T-helper 9 cell (primary cell): ENCODE data around the gene PPP6R2.
A peak's percentile ranks its signal among the peaks of the same experiment; 100 is the strongest.

ENCODE experiments used
- DNase-seq: peaks from one replicate; pipeline ENCODE4 v3.0.0-alpha.2; 2020

Gene PPP6R2

DNA sequence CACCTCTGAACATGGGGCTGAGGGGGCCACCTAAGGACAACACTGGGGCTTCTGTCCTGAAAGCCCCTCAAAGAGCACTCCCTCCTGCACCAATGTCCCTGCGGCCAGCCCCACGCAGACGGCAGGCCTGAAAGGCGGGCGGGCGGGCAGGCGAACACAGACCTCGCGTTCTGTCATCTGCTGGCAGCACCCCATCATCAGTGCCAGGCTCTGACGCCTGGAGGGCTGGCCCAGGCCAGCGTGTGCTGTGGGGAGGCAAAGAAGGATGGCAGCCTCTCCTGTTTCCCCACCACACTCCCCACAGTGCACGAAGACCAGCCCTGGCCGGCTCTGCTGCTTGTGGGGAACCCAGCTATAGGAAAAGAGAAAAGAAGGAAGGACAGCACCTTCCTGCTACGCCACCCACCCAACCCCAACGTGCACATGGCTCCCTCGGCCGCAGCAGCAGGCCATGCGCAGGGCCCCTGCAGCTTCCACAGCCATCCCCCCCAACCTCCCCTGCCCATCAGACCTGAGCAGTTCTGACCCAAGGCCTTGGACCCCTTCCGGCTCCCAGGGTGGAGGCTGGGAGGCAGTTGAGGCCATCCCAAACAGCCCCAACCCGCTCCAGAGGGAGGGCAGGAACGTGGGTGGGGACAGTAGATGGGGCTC lies 128.2 kb downstream of the PPP6R2 start:
- DNase-seq = no peak

DNA sequence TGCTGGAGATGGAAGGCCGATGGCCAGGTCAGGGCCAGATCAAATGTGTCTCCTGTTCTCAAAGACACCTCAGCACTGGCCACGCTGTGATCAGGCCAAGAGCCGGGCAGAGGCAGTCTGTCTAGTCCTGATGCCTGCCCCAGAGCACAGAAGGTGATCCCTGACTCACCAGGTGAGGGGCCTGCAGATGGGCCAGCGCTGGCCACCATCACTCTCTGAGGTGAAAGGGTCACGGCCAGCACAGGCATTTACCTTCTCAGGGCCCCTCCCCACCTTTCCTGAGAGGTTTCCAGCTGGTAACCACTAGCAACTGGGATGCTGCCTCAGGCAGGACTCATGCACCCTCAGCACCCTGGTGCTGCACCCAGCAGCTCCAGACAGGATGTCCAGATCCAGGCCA lies 128.8 kb downstream of the PPP6R2 start:
- DNase-seq = no peak

DNA sequence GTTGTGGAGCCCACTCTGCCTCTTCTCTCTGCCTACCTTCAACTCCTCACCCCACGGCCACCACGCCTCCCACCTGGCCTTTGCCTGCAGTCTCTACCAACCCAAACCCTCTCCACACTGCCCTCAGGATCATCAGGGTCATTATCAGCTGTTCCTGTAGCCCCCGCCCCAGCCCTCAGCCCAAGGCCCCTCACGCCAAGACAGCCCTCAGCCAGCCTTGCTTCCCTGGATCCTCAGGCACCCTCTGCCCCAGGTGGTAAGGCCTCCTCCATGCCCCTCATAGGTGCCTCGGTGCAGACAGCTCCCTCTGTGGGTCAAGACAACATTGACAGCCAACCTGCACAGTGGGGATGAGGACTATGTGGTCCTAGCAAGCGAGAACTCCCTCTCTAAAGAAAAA lies 130.0 kb downstream of the PPP6R2 start:
- DNase-seq = peak; percentile 32

DNA sequence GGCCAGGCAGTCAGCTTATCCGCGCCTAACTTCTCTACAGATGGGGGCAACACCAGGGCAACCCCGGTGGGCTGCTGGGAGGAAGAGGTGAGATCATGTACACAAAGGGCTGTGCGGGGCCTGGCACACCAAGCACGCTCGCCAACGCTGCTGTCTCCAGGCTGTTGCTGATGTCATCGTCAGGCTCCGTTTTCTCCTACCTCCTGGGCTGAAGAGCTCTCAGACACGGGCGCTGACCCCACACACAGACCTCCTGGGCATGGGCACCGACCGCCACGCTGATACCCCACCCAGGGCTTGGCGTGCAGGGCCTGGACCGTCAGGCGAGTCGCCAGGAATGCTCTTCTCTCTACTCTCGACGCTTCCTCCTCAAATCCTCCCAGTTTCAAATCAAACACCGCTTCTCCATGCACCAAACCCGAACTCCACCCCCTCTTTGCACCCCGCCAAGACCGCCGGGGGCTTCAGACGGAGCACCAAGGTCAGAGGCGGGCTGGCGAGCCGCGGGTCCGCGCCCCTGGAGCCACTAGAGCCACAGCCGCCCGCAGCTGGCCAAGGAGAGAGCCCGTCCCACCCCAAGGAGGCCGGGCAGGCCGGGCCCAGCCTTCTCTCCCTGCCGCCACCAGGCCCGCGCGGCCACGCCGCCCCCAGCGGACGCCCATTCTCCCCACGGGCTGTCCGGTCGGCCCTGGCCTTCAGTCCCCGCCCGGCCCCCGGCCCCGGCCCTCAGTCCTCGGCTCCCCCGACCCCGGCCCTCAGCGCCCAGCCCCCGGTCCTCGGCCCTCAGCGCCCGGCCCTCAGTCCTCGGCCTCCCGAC lies 130.9 kb downstream of the PPP6R2 start:
- DNase-seq = no peak

GRCh38 chr22:50474710-50475651 lies 131.9 kb downstream of the PPP6R2 start, which contains the start of gene SBF1:
Gene SBF1 (minus strand): TSS chr22:50475035. CDS start chr22:50474840, 195 bp downstream.
- peak; percentile 82 for DNase-seq

DNA sequence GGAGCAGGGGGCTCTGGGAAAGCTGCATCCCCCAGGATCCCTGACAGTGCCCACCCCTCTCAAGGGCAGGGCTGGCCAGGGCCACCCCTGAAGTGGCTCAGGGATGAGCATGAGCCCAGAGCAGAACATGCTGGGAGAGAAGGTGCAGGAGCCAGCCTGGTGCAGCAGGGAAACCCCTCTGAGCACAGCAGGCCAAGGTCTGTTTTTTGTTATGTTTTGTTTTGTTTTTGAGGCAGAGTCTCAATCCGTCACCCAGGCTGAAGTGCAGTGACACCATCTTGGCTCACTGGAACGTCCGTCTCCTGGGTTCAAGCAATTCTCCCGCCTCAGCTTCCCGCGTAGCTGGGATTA lies 132.5 kb downstream of the PPP6R2 start:
- DNase-seq = no peak

DNA sequence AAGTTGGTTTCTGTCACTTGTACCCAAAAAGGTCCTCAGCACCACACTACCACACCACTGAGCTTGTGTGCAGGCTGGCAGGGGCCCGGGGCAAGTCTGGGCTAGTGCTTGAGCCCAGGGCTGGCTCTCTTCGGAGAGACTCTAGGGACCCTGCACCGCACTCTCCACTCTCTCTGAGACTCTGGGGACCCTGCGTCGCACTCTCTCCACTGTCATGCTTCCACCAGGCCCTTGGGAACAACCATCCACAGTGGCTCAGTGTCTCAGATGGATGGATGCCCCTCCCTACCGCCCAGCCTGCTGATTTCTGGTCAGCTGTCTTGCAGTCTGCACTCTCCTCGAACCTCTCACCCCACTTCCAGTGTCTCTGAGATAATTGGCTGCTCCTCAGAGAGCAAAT lies 133.7 kb downstream of the PPP6R2 start:
- no peak for DNase-seq

DNA sequence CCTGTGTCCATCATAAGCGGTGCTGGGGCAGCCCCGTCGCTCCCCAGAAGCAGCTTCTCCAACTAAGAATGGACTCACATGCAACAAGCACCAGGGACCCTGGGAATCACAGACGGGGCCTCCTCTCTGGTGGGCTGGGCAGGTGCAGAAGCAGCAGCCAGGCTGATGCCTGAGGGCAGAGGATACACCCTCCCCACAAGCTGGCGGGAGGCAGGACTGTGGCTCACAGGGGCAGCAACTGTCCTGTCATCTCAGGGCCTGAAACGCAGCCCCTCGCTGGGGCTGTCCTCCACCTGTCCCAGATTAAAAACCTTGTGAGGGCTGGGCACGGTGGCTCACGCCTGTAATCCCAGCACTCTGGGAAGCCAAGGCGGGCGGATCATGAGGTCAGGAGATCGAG lies 134.8 kb downstream of the PPP6R2 start:
- no peak for DNase-seq

DNA sequence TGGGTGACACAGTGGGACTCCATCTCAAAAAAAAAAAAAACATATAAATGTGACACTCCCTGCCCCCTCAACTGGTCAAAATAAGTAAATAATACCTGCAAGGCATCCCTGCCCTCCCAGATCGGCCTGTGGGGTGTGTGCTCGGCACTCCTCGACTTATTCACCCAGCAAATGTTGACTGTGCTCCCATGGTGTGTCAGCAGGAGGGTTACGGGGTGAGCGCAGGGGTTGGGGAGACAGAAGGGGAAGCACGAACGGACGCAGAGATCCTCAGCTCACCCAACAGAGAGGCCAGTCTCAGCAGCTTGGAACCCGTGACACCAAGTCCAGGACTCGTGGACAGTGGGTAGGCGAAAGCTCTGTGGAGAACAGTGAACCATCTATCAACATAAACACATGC lies 136.6 kb downstream of the PPP6R2 start:
- DNase-seq = no peak

DNA sequence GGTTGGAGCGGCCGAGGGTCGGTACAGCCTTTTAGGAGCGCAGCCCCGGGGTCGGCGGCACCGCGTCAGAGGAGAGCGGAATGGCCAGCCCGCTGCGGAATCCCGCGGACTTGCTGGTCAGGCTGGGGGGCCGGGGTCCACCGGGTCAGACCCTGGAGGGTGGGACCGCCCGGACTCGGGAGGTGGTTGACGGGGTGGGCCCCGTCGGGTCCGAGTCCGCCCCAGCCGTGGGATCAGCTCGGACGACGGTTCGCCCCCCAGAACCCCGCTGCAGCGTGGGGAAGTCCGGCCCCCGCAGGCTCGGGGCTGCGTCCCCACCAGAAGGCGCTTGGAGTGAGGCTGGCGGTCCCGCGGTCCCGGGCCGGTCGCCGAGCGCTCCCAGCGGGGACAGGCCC lies 137.9 kb downstream of the PPP6R2 start:
- DNase-seq = no peak

- DNase-seq = peak; percentile 61
Measured at GRCh38 chr22:50481440-50482106, 138.4 kb downstream of the PPP6R2 start, which contains the start of gene ADM2. Gene ADM2 (plus strand): TSS chr22:50481543. CDS start chr22:50481848, 305 bp downstream.

DNA sequence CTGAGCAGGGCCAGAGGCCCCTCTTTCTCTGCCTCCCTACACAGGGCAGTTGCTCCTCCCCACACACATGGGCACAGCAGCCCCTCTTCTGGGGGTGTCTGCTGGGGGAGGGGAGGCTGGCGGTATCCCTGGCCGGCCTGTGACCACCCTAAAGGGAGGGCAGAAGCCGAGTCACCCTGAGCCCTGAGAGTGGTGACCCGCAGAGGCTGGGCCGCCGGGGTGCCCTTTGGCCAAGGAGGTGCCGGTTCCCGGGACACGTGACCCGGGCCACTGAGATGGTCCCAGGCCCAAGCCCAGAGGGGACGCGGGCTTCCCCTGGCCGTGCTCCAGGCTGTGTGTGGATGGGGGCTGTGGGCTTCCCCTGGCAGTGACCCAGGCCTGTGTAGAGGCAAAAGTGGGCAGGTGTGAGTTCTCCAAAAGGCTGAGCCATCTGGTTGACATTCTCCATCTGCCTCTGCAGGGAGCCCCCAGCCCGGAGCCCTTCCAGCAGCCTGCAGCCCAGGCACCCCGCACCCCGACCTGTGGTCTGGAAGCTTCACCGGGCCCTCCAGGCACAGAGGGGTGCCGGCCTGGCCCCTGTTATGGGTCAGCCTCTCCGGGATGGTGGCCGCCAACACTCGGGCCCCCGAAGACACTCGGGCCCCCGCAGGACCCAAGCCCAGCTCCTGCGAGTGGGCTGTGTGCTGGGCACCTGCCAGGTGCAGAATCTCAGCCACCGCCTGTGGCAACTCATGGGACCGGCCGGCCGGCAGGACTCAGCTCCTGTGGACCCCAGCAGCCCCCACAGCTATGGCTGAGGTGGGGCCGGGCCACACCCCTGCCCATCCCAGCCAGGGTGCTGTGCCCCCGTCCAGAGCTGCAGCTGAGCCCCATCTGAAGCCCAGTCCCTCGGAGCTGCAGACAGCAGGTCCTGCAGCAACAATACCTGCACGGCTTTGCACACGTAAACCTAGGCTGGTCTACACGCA lies 139.3 kb downstream of the PPP6R2 start:
- DNase-seq = no peak

GRCh38 chr22:50483106-50483505 lies 140.0 kb downstream of the PPP6R2 start:
- no peak for DNase-seq

GRCh38 chr22:50483556-50483955 lies 140.4 kb downstream of the PPP6R2 start:
- DNase-seq = no peak

DNA sequence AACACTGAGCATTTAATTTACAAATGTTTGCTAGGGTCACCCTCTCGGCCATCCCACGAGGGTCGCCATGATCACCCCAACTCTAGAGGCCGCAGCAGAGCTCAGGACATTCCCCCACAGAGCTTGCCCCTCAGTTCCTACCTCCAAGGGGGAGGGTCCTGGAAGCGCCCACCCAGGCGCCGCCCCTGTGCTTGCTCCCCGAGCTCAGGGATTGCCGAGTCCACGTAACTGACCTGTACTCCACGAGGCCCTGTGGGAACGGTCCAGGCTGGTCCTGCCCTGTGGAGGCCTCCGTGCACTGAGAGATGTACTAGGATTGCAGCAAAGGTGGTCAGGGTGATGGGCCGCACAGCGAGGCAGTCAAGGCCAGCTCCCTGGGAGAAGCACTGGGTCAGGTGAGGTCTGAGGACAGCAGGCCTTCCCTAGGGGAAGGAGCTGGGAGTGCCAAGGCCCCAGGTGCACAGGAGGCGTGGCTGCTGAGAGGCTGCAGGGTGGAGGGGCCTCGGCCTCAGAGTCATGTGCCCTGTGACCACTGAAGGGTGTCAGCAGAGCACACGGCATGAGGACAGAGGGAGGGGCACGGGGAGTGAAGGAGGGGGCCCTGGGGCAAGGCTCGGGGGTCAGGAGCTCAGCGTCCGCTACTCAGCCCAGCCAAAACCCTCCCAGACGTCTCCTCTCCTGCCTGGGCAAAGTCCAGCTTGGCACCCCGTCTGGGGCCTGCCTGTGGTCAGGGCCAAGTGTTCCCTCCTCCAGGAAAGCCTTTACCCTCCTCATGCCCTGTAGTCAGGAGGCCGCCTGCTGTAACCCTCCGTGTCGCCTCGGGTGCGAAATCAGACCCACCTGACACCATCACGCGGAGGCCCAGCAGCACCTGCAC lies 141.1 kb downstream of the PPP6R2 start:
- DNase-seq = no peak

GRCh38 chr22:50485221-50486131 lies 142.3 kb downstream of the PPP6R2 start:
- DNase-seq = no peak

GRCh38 chr22:50486561-50487289 lies 143.6 kb downstream of the PPP6R2 start, which contains the start of gene MIOX:
Gene MIOX (plus strand): TSS chr22:50486859. CDS start chr22:50486898, 39 bp downstream.
- no peak for DNase-seq

DNA sequence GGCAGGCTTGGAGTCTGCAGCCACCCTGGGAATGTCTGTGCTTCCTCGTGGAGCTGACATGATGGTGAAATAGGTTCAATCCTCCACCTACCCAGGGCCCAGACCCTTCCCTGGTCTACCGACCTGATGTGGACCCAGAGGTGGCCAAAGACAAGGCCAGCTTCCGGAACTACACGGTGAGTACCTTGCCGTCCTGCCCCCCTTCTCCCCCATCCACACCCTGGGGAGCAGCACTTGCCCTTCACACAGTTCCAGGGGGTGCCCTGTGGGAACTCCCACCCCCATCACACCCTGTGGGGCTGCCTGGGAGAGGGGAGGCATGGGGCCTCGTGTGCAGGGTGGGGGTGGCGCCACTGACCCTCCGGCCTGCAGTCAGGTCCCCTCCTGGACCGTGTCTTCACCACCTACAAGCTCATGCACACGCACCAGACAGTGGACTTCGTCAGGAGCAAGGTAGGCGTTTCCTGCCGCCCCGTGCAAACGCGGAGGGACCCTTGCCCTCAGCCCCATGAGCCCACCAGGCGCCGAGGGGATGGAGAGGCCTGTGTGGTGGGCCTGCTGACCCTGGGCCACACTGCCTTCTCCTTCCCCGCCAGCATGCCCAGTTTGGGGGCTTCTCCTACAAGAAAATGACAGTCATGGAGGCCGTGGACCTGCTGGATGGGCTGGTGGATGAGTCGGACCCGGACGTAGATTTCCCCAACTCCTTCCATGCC lies 144.3 kb downstream of the PPP6R2 start:
- no peak for DNase-seq
